CD4-positive, alpha-beta memory T cell (primary cell): Measurements from ENCODE around the gene UMPS. TPM values are rescaled to one million over a fixed set of nuclear protein-coding genes. Genes with fewer than 3 reads are reported as not detected.
"Not testable (repeated sequence)": the region's sequence is repeated elsewhere in the genome, so short reads cannot be mapped to it uniquely, and the experiment has no call there.

Source experiments
- CTCF ChIA-PET: fragments of 350-600 bp; sonication (Branson Sonifier 250); formaldehyde crosslinking; loops from one replicate; lab custom pipeline; 2021; ENCODE audit warnings: inconsistent platforms; ENCODE audit not compliant: partially characterized antibody; lab: Charles Lee
- POLR2A ChIA-PET: fragments of 350-600 bp; sonication (Branson Sonifier 250); formaldehyde crosslinking; loops from one replicate; lab custom pipeline; 2021; ENCODE audit not compliant: partially characterized antibody; lab: Charles Lee
- DNase-seq, 5 donors: peaks; one replicate each; pipeline versions ENCODE4 v3.0.0 to v3.0.0-alpha.2; 2020 to 2022; ENCODE audit warnings: mixed read lengths in 1 of 5
- H3K27ac ChIP-seq: one replicate; pipeline ENCODE4 v1.7.0; 2013; ENCODE audit warnings: low read depth, low read length
- H3K27me3 ChIP-seq: 2 replicates; pipeline ENCODE4 v1.7.0; 2013; ENCODE audit warnings: mild to moderate bottlenecking, low read length, moderate library complexity; ENCODE audit not compliant: insufficient read depth
- H3K36me3 ChIP-seq: 2 replicates; pipeline ENCODE4 v1.7.0; 2013; ENCODE audit warnings: mild to moderate bottlenecking, low read length, moderate library complexity; ENCODE audit not compliant: insufficient read depth
- H3K4me1 ChIP-seq: 2 replicates; pipeline ENCODE4 v1.7.0; 2013; ENCODE audit warnings: mild to moderate bottlenecking, low read length, moderate library complexity; ENCODE audit not compliant: insufficient read depth
- H3K4me3 ChIP-seq, 2 donors: one replicate each; pipeline ENCODE4 v1.7.0; 2013; ENCODE audit warnings: low read length in 2 of 2, mild to moderate bottlenecking in 1 of 2
- H3K9me3 ChIP-seq, 2 donors: one replicate each; pipeline ENCODE4 v1.7.0; 2013; ENCODE audit warnings: low read length in 2 of 2, control low read depth in 1 of 2; ENCODE audit not compliant: control insufficient read depth in 1 of 2
- H3K27ac Mint-ChIP-seq, 7 donors: one replicate each; pipeline ENCODE4 v1.8.0; 2020 to 2021; ENCODE audit warnings: mixed read lengths in 7 of 7, mild to moderate bottlenecking in 6 of 7, inconsistent platforms in 3 of 7, moderate library complexity in 3 of 7
- H3K27me3 Mint-ChIP-seq, 2 donors: one replicate each; pipeline ENCODE4 v1.8.0; 2020 to 2021; ENCODE audit warnings: mixed read lengths in 2 of 2
- H3K36me3 Mint-ChIP-seq, 2 donors: one replicate each; pipeline ENCODE4 v1.8.0; 2020 to 2021; ENCODE audit warnings: mixed read lengths in 2 of 2, inconsistent platforms in 1 of 2, mild to moderate bottlenecking in 1 of 2
- H3K4me1 Mint-ChIP-seq, 4 donors: one replicate each; pipeline ENCODE4 v1.8.0; 2020 to 2021; ENCODE audit warnings: mixed read lengths in 4 of 4, mild to moderate bottlenecking in 1 of 4
- H3K4me3 Mint-ChIP-seq, 8 donors: one replicate each; pipeline ENCODE4 v1.8.0; 2020 to 2021; ENCODE audit warnings: mixed read lengths in 8 of 8, mild to moderate bottlenecking in 7 of 8, moderate library complexity in 6 of 8, inconsistent platforms in 3 of 8
- H3K9me3 Mint-ChIP-seq, 8 donors: one replicate each; pipeline ENCODE4 v1.8.0; 2020 to 2021; ENCODE audit warnings: mixed read lengths in 8 of 8, mild to moderate bottlenecking in 5 of 8, inconsistent platforms in 3 of 8, moderate library complexity in 1 of 8
- intact Hi-C: fragments of 100-400 bp; cut with micrococcal nuclease; formaldehyde crosslinking; loops from one replicate; pipeline ENCODE4 v1.15.1; 2023
- polyA plus RNA-seq, 2 donors: library from polyadenylated mRNA; unstranded; fragments of 300-500 nt; fragmentation: Illumina TruSeq; gene quantifications; one replicate each; pipeline ENCODE4 v1.2.3, GENCODE V29; 2021
- total RNA-seq, 2 experiments: library from RNA; stranded (reverse); gene quantifications; one replicate each; pipeline ENCODE4 v1.2.3, GENCODE V29; 2021

The UMPS gene
- total and polyA plus RNA-seq, 4 experiments from 2014 or later = 18.4 to 33.2 (median 28.5) TPM

DNA sequence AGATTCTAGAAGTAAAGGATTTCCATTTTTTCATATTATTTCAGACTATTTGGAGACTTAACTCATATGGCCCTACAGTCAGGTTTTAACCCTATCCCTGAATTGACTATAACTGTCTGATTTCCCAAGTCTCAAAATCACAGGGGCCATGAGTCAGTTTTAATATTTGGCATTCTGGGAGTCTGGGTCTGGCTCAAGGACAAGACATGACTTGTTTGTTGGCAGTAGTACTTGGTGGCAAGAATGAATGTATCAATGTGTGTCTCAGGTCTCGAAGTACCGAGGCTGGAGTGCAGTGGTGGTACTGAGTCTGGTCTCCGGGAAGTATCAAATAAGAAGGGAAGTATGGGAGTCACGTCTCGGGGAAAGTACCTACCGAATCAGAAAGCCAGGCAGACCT, 10.8 kb downstream of the UMPS start:
- Mint-ChIP-seq H3K4me1 (peaks cover 8 to 12% (median 11%) of the 10 kb centered on the region in 4 donors), H3K36me3 (peaks cover 47 to 75% of the 10 kb centered on the region in 2 donors), H3K27ac (no peak overlapping the region), H3K4me3 (no peak overlapping the region), H3K9me3 (no peaks in the 10 kb centered on the region), H3K27me3 (no peaks in the 10 kb centered on the region)
- intact Hi-C loops = no loop called here
- no peaks in the 10 kb centered on the region for H3K9me3 ChIP-seq
- POLR2A ChIA-PET = no interaction called here
- H3K4me1 ChIP-seq = no peaks in the 10 kb centered on the region
- peaks cover 63% of the 10 kb centered on the region for H3K36me3 ChIP-seq
- CTCF ChIA-PET = no interaction called here
- H3K4me3 ChIP-seq = no peak overlapping the region
- DNase-seq = no peak
- H3K27ac ChIP-seq = no peak overlapping the region
- no peaks in the 10 kb centered on the region for H3K27me3 ChIP-seq

DNA sequence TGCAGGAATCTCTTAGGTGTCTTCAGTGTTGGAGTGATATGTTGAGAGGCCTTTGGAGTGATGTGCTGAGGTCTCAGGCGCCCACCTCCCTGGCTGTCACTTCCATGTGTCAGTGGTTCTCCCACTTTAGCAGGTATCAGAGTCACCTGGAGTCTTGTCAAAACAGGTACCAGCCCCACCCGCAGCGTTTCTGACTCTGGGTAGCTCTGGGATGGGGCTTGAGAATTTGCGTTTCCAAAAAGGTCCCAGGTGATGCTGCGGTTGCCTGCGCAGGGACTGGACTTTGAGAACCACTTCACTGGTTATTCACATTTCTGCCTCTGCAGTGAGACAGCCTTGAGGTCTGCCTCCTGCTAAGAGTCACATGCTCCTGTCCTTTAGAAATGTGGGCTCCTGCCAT, 15.5 kb downstream of the UMPS start:
- peak overlapping the region in 1 of 7 donors; percentile 30 for H3K27ac Mint-ChIP-seq
- H3K9me3 ChIP-seq = no peaks in the 10 kb centered on the region
- no peak overlapping the region for H3K27ac ChIP-seq
- peaks cover 38% of the 10 kb centered on the region for H3K36me3 ChIP-seq
- H3K4me1 Mint-ChIP-seq = peaks cover 0 to 1% (median 0%) of the 10 kb centered on the region in 4 donors
- DNase-seq = no peak
- H3K4me3 Mint-ChIP-seq = no peak overlapping the region
- H3K36me3 Mint-ChIP-seq = peaks cover 27 to 51% of the 10 kb centered on the region in 2 donors
- ChIA-PET CTCF (no interaction called here), POLR2A (no interaction called here)
- intact Hi-C loops = no loop called here
- no peaks in the 10 kb centered on the region for H3K27me3 ChIP-seq
- no peaks in the 10 kb centered on the region for H3K9me3 Mint-ChIP-seq
- no peaks in the 10 kb centered on the region for H3K4me1 ChIP-seq
- no peaks in the 10 kb centered on the region for H3K27me3 Mint-ChIP-seq
- H3K4me3 ChIP-seq = no peak overlapping the region

DNA sequence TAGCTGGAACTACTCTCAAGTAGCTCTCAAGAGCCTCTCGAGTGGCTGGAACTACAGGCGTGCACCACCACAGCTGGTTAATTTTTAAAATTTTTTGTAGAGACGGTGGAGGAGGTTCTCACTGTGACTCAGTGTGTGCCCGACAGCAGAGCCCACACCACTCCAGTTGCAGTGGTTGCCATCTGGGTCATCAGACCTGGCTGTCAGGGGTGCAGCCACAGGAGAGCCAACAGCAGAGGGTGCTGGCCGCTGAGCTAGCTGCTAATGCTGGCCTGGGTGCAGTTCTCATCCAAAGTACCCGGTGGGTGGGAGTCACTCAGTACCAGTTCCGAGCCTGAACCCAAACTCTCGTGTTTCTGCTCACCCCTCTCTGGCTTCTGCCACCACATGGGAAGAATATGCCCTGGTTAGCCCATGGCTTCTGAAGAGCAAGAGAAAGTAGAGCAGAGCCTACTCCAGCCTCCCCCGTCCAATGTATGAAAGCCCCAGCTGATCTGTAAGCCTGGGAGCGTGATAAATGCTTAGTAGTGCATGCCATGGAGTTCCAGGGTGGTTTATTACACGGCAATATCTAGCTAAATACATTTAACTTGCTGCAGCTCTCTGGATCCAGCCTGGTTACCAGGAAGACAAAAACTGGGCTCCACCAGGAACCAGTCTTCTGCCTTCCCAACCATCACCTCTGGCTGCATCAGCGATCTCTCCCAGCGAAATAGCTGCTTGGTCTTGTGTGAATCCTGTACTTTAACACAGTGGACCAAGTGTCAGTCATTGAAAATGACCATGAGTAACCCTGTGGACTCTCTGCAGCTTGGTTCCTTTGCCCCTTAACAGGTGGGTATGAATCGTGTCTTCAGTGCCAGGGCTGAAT, 17.1 kb downstream of the UMPS start:
- Mint-ChIP-seq H3K36me3 (peaks cover 16 to 38% of the 10 kb centered on the region in 2 donors), H3K9me3 (peaks cover 0 to 2% (median 0%) of the 10 kb centered on the region in 8 donors), H3K4me1 (no peaks in the 10 kb centered on the region), H3K27ac (no peak overlapping the region), H3K4me3 (no peak overlapping the region), H3K27me3 (no peaks in the 10 kb centered on the region)
- Histone ChIP-seq H3K27me3 (no peaks in the 10 kb centered on the region), H3K9me3 (no peaks in the 10 kb centered on the region), H3K4me3 (no peak overlapping the region), H3K36me3 (peaks cover 25% of the 10 kb centered on the region), H3K4me1 (no peaks in the 10 kb centered on the region), H3K27ac (no peak overlapping the region)
- intact Hi-C loops = no loop called here
- DNase-seq = no peak
- CTCF ChIA-PET = interaction anchor here (1.2 to 1.8 kb wide), 2 partner anchors 14 to 59 kb away, joined by 4 to 17 read pairs; no protein-coding TSS in a partner anchor
- POLR2A ChIA-PET = no interaction called here

DNA sequence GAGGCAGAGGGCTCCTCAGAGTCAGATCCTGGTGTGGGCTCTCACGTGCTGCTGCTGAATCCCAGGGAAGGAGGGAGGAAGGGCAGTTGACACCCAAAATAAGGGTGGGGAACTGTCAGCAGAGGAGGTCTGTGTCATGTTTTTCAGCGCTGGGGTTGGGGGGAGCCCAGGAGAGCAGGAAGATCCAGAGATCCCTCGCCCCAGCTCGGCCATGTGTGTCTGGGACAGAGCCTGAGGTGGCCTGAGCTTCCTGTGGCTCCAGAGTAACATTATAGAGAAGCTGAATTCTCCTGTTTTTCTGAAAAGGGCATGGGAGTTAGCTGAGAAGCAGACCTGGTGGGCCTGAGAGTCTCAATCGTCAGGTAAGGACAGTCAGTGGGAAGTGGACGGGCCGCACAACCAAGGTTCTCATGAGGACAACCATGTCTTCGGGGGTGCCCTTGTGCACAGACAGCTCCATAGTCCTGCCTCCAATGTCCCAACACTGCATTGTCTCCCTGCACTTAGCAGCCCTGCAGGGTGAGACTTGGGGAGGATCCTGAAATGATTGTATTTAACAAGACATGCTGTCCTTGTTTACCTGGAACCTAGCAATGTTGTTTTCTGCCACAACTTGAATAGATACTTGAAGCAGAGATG, 18.4 kb downstream of the UMPS start:
- CTCF ChIA-PET = no interaction called here
- H3K9me3 Mint-ChIP-seq = peaks cover 0 to 2% (median 0%) of the 10 kb centered on the region in 8 donors
- no peak overlapping the region for H3K27ac Mint-ChIP-seq
- POLR2A ChIA-PET = no interaction called here
- Histone ChIP-seq H3K36me3 (peaks cover 21% of the 10 kb centered on the region), H3K9me3 (no peaks in the 10 kb centered on the region), H3K4me3 (no peak overlapping the region), H3K27me3 (no peaks in the 10 kb centered on the region), H3K27ac (no peak overlapping the region), H3K4me1 (no peaks in the 10 kb centered on the region)
- H3K36me3 Mint-ChIP-seq = peaks cover 9 to 32% of the 10 kb centered on the region in 2 donors
- H3K4me1 Mint-ChIP-seq = no peaks in the 10 kb centered on the region
- no peaks in the 10 kb centered on the region for H3K27me3 Mint-ChIP-seq
- intact Hi-C loops = no loop called here
- no peak overlapping the region for H3K4me3 Mint-ChIP-seq
- no peak for DNase-seq

DNA sequence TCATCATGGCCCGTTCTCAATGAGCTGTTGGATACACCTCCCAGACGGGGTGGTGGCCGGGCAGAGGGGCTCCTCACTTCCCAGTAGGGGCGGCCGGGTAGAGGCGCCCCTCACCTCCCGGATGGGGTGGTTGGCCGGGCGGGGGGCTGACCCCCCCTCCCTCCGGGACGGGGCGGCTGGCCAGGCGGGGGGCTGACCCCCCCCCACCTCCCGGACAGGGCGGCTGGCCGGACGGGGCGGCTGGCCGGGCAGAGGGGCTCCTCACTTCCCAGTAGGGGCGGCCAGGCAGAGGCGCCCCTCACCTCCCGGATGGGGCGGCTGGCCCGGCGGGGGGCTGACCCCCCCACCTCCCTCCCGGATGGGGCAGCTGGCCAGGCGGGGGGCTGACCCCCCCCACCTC, 19.6 kb downstream of the UMPS start:
- H3K9me3 ChIP-seq, H3K4me3 ChIP-seq, H3K4me3 Mint-ChIP-seq, H3K27me3 Mint-ChIP-seq, POLR2A ChIA-PET, H3K4me1 Mint-ChIP-seq, H3K9me3 Mint-ChIP-seq, H3K27ac Mint-ChIP-seq, CTCF ChIA-PET, DNase-seq, H3K27ac ChIP-seq, H3K27me3 ChIP-seq, intact Hi-C loops, H3K4me1 ChIP-seq, H3K36me3 ChIP-seq: not testable (repeated sequence)
- H3K36me3 Mint-ChIP-seq = peaks cover 5 to 22% of the 10 kb centered on the region in 2 donors

DNA sequence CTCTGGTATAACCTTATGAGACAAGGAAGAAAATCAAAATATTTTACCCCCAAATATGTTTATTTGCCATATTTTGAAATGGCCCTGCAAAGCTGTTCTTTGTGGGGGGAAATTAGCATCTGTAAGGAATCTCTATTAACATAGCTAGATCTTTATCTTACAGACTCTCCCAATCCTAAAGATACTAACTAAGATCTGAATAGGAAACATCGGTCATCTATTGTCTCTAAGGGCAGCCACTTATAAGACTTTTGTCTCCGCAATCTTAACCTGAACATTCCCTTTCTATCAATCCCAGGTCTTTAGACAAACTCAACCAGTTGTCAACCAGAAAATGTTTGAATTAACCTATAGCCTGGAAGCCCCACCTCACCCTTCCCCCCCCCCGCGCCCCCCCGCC, 21.2 kb downstream of the UMPS start:
- H3K27me3 ChIP-seq = no peaks in the 10 kb centered on the region
- Mint-ChIP-seq H3K4me1 (no peaks in the 10 kb centered on the region), H3K27ac (no peak overlapping the region), H3K36me3 (peaks cover 5% of the 10 kb centered on the region in 2 donors), H3K4me3 (no peak overlapping the region), H3K27me3 (peaks cover 0 to 2% of the 10 kb centered on the region in 2 donors), H3K9me3 (peaks cover 0 to 2% (median 0%) of the 10 kb centered on the region in 8 donors)
- H3K4me1 ChIP-seq = no peaks in the 10 kb centered on the region
- no peak overlapping the region for H3K4me3 ChIP-seq
- DNase-seq = no peak
- H3K9me3 ChIP-seq = no peaks in the 10 kb centered on the region
- no peak overlapping the region for H3K27ac ChIP-seq
- H3K36me3 ChIP-seq = no peaks in the 10 kb centered on the region
- ChIA-PET POLR2A (no interaction called here), CTCF (interaction anchor here (0.6 to 1.4 kb wide), 3 partner anchors 9 to 155 kb away, joined by 3 read pairs; no protein-coding TSS in a partner anchor)
- intact Hi-C loops = no loop called here

DNA sequence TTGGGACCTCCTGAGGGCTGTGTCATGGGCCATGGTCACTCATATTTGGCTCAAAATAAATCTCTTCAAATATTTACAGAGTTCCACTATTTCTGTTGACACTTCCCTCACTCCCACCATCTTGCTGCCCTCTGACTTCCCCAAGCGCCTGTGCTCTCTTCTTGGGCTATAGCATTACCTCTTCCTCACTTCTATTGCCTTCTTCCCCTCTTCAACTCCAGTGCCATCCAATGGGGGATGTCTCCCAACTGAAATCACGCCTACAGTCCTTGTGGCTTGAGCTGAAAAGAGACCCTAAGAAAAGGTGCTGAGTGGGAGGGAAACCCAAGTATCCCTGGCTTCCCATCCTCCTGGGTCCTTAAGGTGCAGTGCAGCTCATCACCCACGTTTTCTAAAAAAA, 21.8 kb downstream of the UMPS start:
- POLR2A ChIA-PET = no interaction called here
- H3K36me3 Mint-ChIP-seq = peaks cover 2 to 5% of the 10 kb centered on the region in 2 donors
- CTCF ChIA-PET = interaction anchor here (0.6 to 1.4 kb wide), 3 partner anchors 8 to 154 kb away, joined by 3 read pairs; no protein-coding TSS in a partner anchor

More for the DNA sequence above, 21.8 kb downstream of the UMPS start:
- Mint-ChIP-seq H3K9me3 (peaks cover 0 to 2% (median 0%) of the 10 kb centered on the region in 8 donors), H3K4me1 (no peaks in the 10 kb centered on the region), H3K4me3 (no peak overlapping the region), H3K27ac (no peak overlapping the region), H3K27me3 (peaks cover 0 to 2% of the 10 kb centered on the region in 2 donors)
- Histone ChIP-seq H3K36me3 (no peaks in the 10 kb centered on the region), H3K9me3 (no peaks in the 10 kb centered on the region), H3K4me1 (no peaks in the 10 kb centered on the region), H3K4me3 (no peak overlapping the region), H3K27ac (no peak overlapping the region), H3K27me3 (no peaks in the 10 kb centered on the region)
- no peak for DNase-seq
- intact Hi-C loops = no loop called here
